ENCODE results near the gene C3orf20. TPM values are rescaled to one million over a fixed set of nuclear protein-coding genes. Genes with fewer than 3 reads are reported as not detected.

C3orf20 gene
- total RNA-seq, 1 experiment from 2014 or later, result not detected

GRCh38 chr3:14663396-14664135 is 11.4 kb upstream of the C3orf20 start:
- DNase-seq (ENCODE audit: low read depth, low spot score), result no peak
- ChIA-PET CTCF (no interaction called here), POLR2A (no interaction called here)
- Histone ChIP-seq H3K27ac (ENCODE audit: low read length) (no peak overlapping the region), H3K4me3 (ENCODE audit: low read depth in 2 of 2, low read length in 2 of 2) (no peak overlapping the region), H3K36me3 (ENCODE audit: control insufficient read depth, insufficient read depth, low read length) (peaks cover 25% of the 10 kb centered on the region), H3K9me3 (ENCODE audit: control insufficient read depth, insufficient read depth, low read depth, low read length) (no peaks in the 10 kb centered on the region), H3K4me1 (ENCODE audit: control insufficient read depth, insufficient read depth, low read length) (no peaks in the 10 kb centered on the region), H3K27me3 (ENCODE audit: control insufficient read depth, insufficient read depth, low read length) (no peaks in the 10 kb centered on the region)
- no TSS peak for BruUV-seq (replicated peaks)
- ATAC-seq, result no peak
- TF ChIP-seq TCF7L2 (IDR thresholded peaks at IDR 0.05; ENCODE audit: low read depth, low read length), result no peak
- no peak for TF ChIP-seq POLR2AphosphoS5 (IDR thresholded peaks at IDR 0.05; ENCODE audit: low read depth, low read length)
- TF ChIP-seq REST (IDR thresholded peaks at IDR 0.05; ENCODE audit: insufficient read depth in 1 of 2, low read depth in 2 of 2, low read length in 1 of 2), result no peak
- no peak for TF ChIP-seq SIN3A (IDR thresholded peaks at IDR 0.05; ENCODE audit: borderline replicate concordance, insufficient read depth, low read depth, low read length)
- TF ChIP-seq CTCF (IDR thresholded peaks at IDR 0.05), result no peak
- intact Hi-C loops (cut with micrococcal nuclease; ENCODE audit: unreplicated experiment) (no loop called here), in situ Hi-C loops (cut with HindIII; ENCODE audit: low pct_unique_long_range_greater_than_20kb, low sequenced_read_pairs) (no loop called here)

- in situ Hi-C loops (cut with HindIII; ENCODE audit: low pct_unique_long_range_greater_than_20kb, low sequenced_read_pairs), result no loop called here
- H3K36me3 ChIP-seq (ENCODE audit: control insufficient read depth, insufficient read depth, low read length), result peaks cover 27% of the 10 kb centered on the region
Observed at GRCh38 chr3:14664170-14664569, 10.8 kb upstream of the C3orf20 start.

More at GRCh38 chr3:14664170-14664569, 10.8 kb upstream of the C3orf20 start:
- Histone ChIP-seq H3K4me1 (ENCODE audit: control insufficient read depth, insufficient read depth, low read length) (no peaks in the 10 kb centered on the region), H3K4me3 (ENCODE audit: low read depth in 2 of 2, low read length in 2 of 2) (no peak overlapping the region), H3K27me3 (ENCODE audit: control insufficient read depth, insufficient read depth, low read length) (no peaks in the 10 kb centered on the region), H3K9me3 (ENCODE audit: control insufficient read depth, insufficient read depth, low read depth, low read length) (no peaks in the 10 kb centered on the region), H3K27ac (ENCODE audit: low read length) (no peak overlapping the region)
- TF ChIP-seq POLR2AphosphoS5 (IDR thresholded peaks at IDR 0.05; ENCODE audit: low read depth, low read length) (no peak), SIN3A (IDR thresholded peaks at IDR 0.05; ENCODE audit: borderline replicate concordance, insufficient read depth, low read depth, low read length) (no peak), CTCF (IDR thresholded peaks at IDR 0.05) (no peak)
- DNase-seq (ENCODE audit: low read depth, low spot score) (no peak), ATAC-seq (no peak)
- CTCF ChIA-PET, result no interaction called here
- intact Hi-C loops (cut with micrococcal nuclease; ENCODE audit: unreplicated experiment), result no loop called here
- POLR2A ChIA-PET, result no interaction called here
- BruUV-seq (replicated peaks), result no TSS peak
